ENCODE measurements around the gene DCC.

DNA sequence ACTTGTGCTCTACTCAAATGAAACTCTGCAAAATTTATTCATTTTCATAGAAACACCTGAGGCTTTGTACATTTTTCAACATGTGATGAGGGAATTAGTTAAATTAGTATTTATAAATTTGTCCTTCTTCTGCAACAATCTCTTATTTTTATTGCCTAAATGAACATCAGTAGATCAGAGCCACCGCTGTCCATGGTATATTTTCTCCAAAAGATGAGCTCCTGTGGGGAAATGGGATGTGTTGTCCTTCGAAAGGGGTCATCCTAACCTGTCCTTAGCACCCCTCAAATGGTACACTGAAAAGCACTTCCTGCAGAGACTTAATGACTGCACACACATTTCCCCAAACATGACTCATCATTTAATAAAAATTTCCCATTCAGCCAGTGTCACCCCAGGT, 1169.9 kb downstream of the DCC start:
- TF ChIP-seq, protein P1, sequence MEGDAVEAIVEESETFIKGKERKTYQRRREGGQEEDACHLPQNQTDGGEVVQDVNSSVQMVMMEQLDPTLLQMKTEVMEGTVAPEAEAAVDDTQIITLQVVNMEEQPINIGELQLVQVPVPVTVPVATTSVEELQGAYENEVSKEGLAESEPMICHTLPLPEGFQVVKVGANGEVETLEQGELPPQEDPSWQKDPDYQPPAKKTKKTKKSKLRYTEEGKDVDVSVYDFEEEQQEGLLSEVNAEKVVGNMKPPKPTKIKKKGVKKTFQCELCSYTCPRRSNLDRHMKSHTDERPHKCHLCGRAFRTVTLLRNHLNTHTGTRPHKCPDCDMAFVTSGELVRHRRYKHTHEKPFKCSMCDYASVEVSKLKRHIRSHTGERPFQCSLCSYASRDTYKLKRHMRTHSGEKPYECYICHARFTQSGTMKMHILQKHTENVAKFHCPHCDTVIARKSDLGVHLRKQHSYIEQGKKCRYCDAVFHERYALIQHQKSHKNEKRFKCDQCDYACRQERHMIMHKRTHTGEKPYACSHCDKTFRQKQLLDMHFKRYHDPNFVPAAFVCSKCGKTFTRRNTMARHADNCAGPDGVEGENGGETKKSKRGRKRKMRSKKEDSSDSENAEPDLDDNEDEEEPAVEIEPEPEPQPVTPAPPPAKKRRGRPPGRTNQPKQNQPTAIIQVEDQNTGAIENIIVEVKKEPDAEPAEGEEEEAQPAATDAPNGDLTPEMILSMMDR (conservative IDR thresholded peaks at IDR 0.05): no peak
- TF ChIP-seq ZFX (IDR thresholded peaks at IDR 0.05): no peak

Data from C4-2B (cell line).